CD4-positive, alpha-beta T cell treated with Interleukin-4 for 1 hour (primary cell): ENCODE data around the gene SLC27A3.
A peak's percentile ranks its signal among the peaks of the same experiment; 100 is the strongest.
"Not testable (repeated sequence)": the region's sequence is repeated elsewhere in the genome, so short reads cannot be mapped to it uniquely, and the experiment has no call there.

ENCODE experiments used
- DNase-seq, 2 donors: peaks; one replicate each; pipeline ENCODE4 v3.0.0-alpha.2; 2020 to 2022

Gene SLC27A3

DNA sequence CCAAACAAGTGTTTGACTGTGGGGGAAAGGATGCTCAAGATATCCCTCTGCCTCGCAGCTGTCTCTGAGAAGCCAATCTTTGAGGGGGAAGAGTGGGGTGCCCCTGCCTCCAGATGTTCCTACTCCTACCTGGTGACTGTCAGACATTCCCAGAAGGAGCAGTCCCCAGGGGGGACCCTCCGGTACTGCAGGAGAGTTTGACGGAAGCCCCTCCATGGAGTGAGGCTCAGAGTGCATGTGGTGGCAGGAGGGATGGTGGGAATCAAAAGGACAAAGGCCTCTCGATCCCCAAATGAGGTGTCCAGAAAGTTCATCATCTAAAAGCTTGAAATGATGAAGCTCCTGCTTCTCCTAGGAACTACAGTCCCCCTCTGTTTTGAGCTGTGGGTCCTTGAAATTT is 5.3 kb downstream of the SLC27A3 start:
- no peak for DNase-seq

DNA sequence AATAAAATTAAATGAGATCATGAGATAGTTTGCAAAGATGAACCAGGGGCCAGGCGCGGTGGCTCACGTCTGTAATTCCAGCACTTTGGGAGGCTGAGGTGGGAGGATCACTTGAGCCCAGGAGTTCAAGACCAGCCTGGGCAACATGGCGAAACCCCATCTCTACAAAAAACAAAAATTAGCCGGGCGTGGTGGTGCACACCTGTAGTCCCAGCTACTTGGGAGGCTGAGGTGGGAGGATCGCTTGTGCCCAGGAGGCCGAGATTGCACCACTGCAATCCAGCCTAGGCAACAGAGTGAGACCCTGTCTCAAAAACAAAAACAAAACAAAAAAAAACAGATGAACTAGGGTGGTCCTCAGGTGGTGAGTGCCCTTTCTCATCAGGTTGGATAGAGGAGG is 7.4 kb downstream of the SLC27A3 start:
- DNase-seq: not testable (repeated sequence)

DNA sequence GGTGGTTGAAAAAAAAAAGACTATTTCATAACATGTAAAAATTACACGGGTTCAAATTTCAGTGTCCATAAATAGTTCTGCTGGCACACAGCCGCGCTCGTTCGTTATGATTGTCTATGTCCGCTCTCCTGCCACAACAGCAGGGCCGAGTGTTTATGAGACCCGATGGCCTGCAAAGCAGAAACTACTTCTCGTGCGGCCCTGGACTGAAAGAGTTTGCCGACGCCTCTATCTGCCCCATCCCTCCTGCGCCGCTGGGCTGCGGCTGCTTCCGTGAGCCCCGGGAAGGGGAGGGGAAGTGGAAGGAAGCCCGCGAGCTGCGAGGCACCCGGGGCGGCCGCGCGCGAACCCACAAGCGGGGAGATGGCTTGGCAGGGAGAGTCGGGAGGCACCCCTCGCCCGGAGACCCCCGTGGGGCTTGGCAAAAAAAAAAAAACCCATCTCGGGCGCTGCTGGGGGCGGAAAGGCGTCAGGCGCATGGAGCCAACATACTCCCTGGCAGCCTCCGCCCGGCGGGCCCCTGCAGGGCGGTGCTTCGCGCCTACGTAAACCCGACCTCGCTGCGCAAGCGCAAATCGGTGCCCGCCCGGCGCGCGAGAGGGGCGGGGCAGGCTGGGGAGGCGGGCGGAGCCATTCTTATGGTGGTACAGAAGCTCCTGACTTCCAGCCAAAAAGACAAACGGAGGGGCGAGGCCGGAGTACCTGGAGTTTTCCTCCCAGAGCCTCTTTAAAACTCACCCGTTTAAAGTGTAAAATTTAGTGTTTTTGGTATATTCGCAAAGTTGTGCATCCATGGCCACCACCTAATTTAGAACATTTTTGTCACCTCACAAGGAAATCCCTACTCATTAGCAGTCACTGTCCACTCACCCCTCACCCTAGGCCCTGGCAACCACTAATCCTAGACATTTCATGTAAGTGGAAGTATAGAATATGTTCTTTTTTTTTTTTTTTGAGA is 8.3 kb downstream of the SLC27A3 start:
- peak; percentile 92 for DNase-seq

DNA sequence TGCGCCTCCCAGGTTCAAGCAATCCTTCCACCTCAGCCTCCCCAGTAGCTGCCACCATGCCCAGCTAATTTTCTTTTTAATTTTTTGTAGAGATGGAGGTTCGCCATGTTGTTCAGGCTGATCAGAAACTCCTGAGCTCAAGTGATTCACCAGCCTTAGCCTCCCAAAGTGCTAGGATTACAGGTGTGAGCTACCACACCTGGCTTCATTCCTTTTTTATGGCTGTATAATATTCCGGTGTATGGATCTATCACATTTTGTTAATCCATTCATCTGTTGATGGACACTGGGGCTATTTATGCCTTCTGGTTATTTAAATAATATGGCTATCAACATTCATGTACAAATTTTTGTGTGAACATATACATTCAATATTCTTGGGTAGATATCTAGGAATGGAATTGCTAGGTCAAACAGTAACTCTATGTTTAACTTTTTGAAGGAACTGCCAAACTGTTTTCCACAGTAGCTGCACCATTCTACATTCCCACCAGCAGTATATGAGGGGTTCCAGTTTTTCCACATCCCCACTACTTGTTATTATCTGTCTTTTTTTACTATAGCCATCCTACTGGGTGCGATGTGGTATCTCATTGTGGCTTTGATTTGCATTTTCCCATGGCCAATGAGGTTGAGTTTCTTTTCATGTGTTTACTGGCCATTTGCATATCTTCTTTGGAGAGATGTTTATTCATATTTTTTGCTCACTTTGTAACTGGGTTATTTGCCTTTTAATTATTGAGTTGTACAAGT is 11.0 kb downstream of the SLC27A3 start:
- DNase-seq: no peak

DNA sequence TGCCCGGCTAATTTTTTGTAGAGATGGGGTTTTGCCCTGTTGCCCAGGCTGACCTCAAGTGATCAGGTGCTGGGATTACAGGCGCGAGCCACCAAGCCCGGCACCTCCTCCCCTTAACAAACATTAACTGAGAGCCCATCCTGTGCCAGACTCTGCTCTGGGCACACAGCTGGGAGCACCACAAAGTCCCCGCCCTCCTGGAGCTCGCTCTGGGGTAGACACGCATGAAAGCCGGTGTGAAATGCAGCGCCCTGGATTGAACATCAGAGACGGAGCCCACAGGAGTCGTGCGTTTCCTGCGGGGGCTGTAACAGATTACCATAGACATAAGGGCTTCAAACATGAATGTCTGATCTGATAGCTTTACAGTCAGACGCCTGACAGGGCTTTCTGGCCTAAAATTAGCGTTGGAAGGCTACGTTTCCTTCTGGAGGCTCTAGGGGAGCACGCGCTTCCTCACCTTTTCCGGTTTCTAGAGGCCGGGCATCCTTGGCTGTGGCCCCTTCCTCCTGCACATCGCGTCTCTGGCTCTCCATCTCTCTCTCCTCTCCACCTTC is 14.3 kb downstream of the SLC27A3 start:
- no peak for DNase-seq

DNA sequence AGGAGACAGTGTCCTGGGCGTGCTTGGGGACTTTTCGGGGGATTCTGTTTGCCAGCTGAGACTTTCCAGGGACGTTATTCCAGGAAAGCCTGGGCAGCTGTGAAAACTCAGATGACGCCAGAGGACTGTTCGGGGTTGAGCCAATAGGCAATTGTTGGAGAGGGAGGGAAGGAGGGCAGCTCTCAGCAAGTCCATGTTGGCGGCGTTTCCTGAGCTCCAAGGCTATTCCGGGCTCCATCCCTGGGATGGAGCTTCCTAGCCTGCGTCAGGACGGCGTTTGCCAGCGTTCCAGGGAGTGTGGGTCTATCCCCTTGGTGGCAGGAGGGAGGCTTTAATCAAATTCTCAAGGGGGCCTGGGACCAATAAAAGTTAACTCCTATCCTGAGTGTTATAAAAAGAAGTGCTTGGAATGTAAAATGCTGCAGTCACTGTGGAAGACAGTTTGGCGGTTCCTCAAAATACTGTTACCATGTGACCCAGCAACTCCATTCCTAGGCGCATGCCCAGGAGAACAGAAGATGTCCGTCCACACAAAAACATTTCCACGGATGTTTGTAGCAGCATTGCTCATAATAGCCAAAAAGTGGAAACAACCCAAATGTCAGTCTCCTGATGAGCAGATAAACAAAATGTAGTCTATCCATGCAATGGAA is 15.2 kb downstream of the SLC27A3 start:
- DNase-seq: peak; percentile 14 to 55

DNA sequence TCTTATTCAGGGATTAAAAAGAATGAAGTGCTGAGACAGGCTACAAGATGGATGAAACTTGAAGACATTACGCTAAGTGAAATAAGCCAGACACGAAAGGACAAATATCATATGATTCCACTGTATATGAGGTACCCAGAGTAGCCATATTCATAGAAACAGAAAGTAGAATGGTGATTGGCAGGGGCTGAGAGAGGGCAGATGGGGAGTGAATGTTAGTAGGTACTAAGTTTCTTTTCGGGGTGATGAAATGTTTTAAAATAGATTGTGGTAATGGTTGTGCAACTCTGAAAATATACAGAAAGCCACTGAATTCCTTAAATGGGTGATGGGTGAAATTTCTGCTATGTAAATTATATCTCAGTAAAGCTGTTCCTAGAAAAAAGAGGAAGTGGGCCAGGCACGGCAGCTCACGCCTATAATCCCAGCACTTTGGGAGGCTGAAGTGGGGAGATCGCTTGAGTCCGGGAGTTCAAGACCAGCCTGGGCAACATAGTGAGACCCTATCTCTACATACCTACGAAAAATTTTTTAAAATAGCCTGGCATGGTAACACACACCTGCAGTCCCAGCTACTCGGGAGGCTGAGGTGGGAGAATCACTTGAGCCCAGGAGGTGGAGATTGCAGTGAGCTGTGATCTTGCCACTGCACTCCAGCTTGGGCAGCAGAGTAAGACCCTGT is 15.9 kb downstream of the SLC27A3 start:
- peak; percentile 52 to 74 for DNase-seq

DNA sequence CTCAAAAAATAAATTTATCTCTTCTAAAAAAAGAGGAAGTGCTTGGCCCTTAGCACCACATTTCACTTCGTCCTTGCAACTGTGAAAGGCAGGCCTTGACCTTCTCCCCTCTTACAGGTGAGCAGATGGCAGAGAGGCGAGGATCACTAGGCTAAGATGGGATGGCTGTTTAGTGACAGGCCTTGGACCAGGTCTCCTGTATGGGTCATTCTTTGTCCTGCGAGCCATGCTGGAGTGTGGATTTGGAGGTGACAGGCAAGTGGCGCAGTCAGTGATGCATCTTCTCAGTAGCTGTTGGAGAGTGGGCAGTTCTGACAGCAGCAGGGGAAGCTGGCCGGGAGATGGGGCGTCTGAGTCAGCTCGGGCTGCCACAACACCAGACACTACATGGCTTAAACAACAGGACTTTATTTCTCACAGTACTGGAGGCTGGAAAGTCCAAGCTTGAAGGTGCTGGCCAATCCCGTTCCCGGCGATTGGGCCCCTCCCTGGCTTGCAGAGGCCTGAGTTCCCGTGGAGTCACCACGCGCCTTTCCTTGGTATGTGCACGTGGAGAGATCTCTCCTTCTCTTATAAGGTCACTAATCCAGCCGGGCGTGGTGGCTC is 16.5 kb downstream of the SLC27A3 start:
- peak in 1 of 2 donors; percentile 59 for DNase-seq

DNA sequence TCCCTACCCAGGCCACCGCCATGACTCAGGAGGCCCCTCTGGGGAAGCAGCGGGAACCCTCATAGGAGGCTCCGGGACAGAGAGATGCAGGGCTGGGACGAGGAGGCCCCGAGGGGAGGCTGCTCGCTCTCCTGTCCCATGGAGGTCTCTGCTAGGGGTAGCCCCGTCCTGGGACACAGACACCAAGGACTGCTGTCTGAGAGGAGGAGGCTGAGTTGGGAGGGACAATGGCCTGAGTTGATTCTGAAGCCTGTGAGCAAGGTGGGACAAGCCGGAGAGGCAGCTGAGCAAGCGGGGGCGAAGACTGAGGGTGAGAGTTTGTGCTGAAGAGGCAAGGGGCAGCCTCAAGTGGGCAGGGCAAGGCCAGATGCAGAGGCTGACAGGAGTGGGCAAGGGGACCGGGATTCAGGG is 17.4 kb downstream of the SLC27A3 start:
- no peak for DNase-seq

DNA sequence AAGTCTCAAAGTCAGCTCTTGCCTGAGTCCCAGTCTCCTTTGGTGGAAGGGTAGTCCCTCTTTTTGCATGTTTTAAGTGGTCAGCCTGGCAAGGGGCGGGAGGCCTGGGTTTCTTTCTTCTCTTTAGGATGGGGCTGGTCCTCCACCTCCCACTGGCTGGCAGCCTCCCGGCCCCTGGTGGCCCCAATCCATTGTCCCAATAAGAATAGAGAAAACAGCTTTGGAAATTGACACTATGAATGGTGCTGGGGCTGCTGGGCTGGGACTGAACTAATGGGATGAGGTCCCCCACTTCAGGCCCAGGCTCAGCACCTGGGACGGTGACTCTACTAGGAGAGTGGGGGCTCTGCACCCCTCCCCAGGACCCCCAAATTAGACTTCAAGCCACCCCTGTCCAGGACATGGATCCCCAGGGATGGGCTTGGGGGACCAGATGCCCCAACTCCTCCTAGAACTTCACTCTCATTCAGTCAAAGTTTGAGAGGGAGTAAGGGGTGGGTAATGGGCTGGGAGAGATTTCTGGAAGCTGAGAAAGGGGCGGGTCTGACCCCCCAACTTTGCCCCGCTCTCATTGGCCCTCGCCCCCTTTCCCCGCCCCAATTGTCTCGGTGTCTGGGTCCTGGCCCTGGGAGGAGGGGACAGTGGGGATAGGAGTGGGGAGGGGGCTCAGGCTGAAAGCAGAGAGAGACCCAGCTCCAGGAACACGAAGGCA is 18.2 kb downstream of the SLC27A3 start:
- DNase-seq: no peak

DNA sequence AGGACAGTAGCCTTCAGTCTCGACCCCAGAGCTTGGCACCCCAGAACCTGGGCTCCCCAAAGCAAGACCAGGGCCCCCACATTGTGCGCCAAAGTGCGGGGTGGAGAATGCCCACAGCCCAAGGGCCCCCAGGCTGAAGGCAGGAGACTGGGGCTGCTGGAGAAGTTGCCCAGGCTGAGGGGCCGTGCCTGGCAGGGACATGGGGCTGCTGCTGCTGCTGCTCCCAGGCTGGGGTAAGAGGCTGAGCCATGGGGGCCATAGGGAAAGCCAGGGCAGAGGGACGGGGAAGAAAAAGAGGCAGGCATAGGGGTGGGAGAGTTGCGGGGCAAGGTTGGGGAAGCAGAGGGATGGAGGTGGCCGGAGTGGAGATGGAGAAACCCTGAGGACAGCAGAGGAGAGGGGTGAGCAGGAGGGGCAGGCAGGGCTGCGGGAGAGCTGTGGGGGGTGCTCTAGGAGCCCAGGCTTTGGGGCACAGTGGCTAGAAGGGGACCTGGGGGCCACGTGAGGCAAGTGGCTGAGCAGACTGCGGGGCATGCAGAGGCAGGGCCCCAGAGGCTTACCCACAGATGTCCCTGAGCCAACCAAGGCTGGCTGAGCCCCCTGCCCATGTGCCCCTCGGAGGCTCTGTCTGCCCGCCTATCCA is 18.9 kb downstream of the SLC27A3 start:
- DNase-seq: no peak

DNA sequence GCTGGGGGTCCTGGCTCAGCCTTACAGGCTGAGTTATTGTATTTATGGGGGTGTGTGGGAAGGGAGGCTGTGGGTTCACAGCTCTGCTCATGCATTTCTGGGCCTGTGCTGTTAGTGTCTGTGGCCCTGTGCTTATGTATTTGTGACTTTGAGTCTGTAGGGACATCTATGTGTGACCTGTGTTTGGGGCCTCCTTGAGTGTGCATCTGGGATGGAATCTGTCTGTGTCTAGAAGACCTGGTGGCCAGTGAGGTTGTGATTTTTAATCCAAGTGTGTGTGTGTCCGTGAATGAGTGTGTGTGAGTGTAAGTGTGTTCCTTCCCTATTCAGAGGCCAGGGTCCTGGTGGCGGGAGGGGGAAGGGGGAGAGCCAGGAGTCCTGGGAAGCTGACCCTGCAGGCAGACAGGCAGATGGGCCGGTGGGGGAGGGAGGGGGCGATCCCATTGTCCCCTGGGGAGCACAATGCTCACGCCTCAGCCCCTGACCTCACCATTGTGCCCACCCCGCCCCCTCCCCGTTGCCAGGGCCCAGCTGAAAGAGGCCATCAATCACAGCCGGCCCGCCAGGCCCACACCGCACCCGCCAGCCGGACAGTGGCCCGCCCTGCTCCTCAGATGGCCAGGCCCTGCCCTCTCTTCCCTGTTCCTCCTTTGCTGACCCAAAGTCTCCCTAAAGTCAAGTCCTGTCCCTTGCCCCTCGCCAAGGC is 19.6 kb downstream of the SLC27A3 start:
- DNase-seq: no peak

DNA sequence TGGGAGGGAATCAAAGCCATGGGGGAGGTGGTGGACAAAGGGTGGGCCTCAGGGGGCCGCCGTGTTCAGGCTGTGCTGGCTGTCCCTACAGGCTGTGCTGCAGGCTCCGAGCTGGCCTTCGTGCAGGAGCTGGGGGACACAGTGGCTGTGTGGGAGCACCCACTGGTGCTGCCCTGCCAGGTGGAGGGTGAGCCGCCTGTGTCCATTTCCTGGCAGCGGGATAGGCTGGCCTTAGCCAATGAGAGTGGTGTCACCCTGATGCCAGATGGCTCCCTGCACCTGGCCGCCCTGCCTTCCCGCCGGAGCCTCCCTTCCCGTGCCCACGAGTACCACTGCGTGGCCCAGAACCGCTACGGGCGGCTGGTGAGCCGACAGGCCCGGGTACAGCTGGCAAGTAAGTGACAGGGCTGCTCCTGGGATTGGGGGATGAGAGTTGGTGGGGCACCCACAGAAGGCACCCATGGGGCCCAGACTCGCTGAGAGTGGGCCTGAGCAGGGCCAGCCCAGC is 20.2 kb downstream of the SLC27A3 start:
- no peak for DNase-seq

DNA sequence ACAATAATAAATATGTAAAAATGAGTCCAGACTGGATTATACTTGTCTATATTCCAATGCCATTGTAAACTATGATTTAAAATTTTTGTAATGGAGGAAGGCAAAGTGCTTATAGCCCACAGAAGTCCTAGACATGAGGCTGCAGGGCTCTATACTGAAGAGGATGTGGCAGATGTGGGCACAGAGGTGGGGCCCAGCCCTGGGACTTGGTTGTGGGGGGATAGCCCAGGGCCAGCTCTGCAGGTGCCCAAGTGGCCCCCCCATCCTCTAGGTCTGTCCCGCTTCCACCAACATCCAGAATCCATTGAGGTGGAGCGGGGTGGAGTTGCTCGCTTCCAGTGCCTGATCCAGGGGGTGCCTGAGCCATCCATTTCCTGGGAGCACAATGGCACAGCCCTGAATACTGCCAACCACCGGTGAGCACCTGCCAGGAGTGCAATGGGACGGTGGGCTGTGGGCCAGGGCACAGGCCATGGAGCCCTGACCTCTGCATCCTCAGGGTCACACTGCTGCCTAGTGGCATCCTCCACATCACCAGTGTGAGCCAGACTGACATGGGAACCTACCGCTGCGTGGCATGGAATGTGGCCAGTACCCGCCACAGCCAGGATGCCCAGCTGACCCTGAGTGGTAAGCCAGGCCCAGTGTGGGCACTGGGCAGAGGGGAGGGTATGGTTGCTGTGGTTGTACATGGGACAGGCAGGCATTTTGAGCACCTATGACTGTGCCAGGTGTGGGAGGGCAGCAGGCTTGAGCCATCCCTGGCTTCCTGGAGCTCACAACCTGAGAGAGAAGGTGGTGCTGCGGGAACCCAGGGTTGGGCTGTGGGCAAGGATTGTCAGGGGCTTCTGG is 21.0 kb downstream of the SLC27A3 start:
- peak in 1 of 2 donors; percentile 20 for DNase-seq

DNA sequence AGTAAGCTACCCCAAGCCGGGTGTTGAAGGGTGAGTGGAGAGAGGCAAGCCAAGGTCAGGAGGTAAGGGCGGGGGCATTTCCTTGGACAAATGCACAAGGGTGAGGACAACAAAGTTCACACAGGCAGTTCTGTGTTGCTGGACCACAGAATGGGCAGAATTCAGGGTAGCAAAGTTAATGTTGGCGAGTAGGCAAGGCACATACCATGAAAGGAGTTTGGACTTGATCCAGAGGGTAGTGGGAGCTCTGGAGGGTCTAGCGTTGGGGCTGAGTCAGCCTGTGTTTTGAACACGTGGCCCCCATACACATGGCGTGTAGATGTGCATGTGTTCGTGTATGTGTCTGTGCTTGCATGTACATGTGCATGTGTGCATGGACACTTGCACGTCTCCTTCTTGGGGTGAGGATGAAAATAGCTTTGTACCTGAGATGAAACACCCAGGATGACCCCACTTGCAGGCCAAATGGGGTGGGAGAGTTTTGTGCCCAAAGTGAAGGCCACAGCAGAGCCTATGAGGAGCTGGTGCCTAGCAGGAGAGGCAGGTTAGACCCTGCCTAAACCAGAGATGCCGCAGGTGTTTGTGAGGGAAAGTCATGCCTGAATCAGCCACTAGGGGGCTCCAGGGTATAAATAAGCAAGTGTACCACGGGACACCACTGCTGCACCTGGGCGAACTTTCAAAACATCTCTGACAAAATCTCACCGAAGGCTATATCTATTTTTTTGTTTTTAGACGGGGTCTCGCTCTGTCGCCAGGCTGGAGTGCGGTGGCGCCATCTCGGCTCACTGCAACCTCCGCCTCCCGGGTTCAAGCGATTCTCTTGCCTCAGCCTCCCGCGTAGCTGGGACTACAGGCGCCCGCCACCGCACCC is 21.8 kb downstream of the SLC27A3 start:
- DNase-seq: peak; percentile 84 to 87

DNA sequence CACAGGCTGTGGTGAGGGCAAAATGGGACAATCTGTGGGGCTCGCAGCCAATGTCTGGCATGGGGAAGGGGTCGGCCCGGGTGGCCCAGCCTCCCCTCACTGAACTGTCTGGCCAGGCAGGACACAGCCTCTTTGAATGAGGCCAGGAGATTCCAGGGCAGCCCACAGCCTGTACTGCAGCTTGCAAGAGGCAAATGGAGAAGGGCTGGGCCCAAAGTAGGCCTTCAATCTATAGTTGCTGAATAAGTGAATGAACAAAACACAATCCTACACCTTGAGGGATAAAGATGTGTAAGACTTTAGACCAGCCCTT is 23.2 kb downstream of the SLC27A3 start:
- DNase-seq: no peak

DNA sequence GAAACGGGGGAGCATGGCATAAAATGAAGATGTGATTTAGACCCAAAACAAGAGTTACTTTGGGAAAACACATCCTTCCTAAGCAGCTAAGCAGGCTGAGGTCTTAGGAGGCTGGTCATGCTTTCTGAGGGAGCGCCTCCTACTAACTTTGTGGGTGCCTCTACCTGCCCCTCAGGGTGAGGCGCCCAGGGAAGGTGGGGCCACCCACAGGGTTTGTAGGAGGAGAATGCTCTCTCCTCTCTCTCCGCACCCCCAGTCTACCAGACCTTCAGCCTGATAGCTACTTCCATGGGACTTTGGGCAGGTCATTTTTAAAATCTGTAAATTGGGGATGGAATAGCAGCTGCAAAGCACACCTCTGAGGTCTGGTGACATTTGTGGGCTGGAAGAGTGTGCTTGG is 23.8 kb downstream of the SLC27A3 start:
- no peak for DNase-seq
